IMR-90 (cell line): ENCODE results near the gene STX1B. TPM values are rescaled to one million over a fixed set of nuclear protein-coding genes. Genes with fewer than 3 reads are reported as not detected.

Experiments
- ATAC-seq: fragments of 200-7000 bp; cut with Tn5 transposase; 2 replicates; pipeline ENCODE4 v1.9.1; 2020; ENCODE audit warnings: low read depth, mild to moderate bottlenecking, moderate library complexity
- BruUV-seq: library from RNA; stranded (reverse); fragments of 400-500 nt; replicated peaks from 2 replicates; lab custom pipeline; 2021; lab: Mats Ljungman, UMichigan
- CTCF ChIA-PET: fragments of 300-600 bp; formaldehyde crosslinking; extraction: SDS; loops from one replicate; lab custom pipeline; 2021; ENCODE audit warnings: antibody characterized with exemption; lab: Yijun Ruan, JAX
- POLR2A ChIA-PET: fragments of 300-600 bp; sonication (Branson Sonifier 250); formaldehyde crosslinking; loops from one replicate; lab custom pipeline; 2022; ENCODE audit warnings: antibody characterized with exemption; ENCODE audit not compliant: unreplicated experiment; lab: Charles Lee
- DNase-seq: peaks from one replicate; pipeline ENCODE4 v3.0.0; 2013
- H2AFZ ChIP-seq: replicated peaks from 2 replicates; pipeline ENCODE3; 2013; ENCODE audit warnings: low read length, mild to moderate bottlenecking; ENCODE audit not compliant: poor library complexity
- H2AK5ac ChIP-seq: 2 replicates; pipeline ENCODE4 v1.6.1; 2013; ENCODE audit warnings: low read depth, low read length, inconsistent platforms
- H2AK9ac ChIP-seq: replicated peaks from 2 replicates; pipeline ENCODE3; 2013; ENCODE audit warnings: mild to moderate bottlenecking, low read depth, low read length, moderate library complexity; ENCODE audit not compliant: poor library complexity
- H2BK120ac ChIP-seq: 2 replicates; pipeline ENCODE4 v1.6.1; 2013; ENCODE audit warnings: low read depth, low read length, inconsistent platforms
- H2BK15ac ChIP-seq: 3 replicates; pipeline ENCODE4 v1.6.1; 2013; ENCODE audit warnings: low read depth, low read length, inconsistent platforms
- H2BK20ac ChIP-seq: 2 replicates; pipeline ENCODE4 v1.6.1; 2013; ENCODE audit warnings: low read depth, mild to moderate bottlenecking, inconsistent platforms, low read length, moderate library complexity
- H2BK5ac ChIP-seq: 2 replicates; pipeline ENCODE4 v1.6.1; 2013; ENCODE audit warnings: mild to moderate bottlenecking, low read depth, low read length, inconsistent platforms; ENCODE audit not compliant: poor library complexity, severe bottlenecking
- H3K14ac ChIP-seq: replicated peaks from 2 replicates; pipeline ENCODE4 v1.6.1; 2013; ENCODE audit warnings: low read depth, low read length, inconsistent platforms
- H3K18ac ChIP-seq: 2 replicates; pipeline ENCODE4 v1.6.1; 2013; ENCODE audit warnings: low read depth, low read length, control low read depth
- H3K23ac ChIP-seq: 2 replicates; pipeline ENCODE4 v1.6.1; 2013; ENCODE audit warnings: low read depth, low read length, inconsistent platforms
- H3K27ac ChIP-seq: 2 replicates; pipeline ENCODE4 v1.5.1; 2013; ENCODE audit warnings: mild to moderate bottlenecking, control low read depth, low read length; ENCODE audit not compliant: insufficient read depth
- H3K27me3 ChIP-seq: 2 replicates; pipeline ENCODE4 v1.6.1; 2013; ENCODE audit warnings: low read length; ENCODE audit not compliant: control insufficient read depth, insufficient read depth
- H3K36me3 ChIP-seq: 2 replicates; pipeline ENCODE4 v1.6.1; 2013; ENCODE audit warnings: low read length, mixed read lengths; ENCODE audit not compliant: control insufficient read depth, insufficient read depth
- H3K4ac ChIP-seq: 2 replicates; pipeline ENCODE4 v1.6.1; 2013; ENCODE audit warnings: low read depth, low read length, inconsistent platforms
- H3K4me1 ChIP-seq: 2 replicates; pipeline ENCODE4 v1.6.1; 2013; ENCODE audit warnings: low read length, mixed read lengths; ENCODE audit not compliant: control insufficient read depth, insufficient read depth
- H3K4me2 ChIP-seq: 2 replicates; pipeline ENCODE4 v1.6.1; 2013; ENCODE audit warnings: low read depth, mild to moderate bottlenecking, control low read depth, low read length, moderate library complexity
- H3K4me3 ChIP-seq: 2 replicates; pipeline ENCODE4 v1.5.1; 2013; ENCODE audit warnings: low read depth, mild to moderate bottlenecking, control low read depth, low read length, moderate library complexity; ENCODE audit not compliant: insufficient read depth
- H3K56ac ChIP-seq: 2 replicates; pipeline ENCODE4 v1.6.1; 2013; ENCODE audit warnings: low read length, inconsistent platforms; ENCODE audit not compliant: insufficient read depth; ENCODE audit errors: extremely low read depth
- H3K79me1 ChIP-seq, 2 experiments: 2 replicates each; pipeline ENCODE4 v1.6.1; 2013; ENCODE audit warnings: low read length in 2 of 2, inconsistent platforms in 1 of 2, low read depth in 1 of 2
- H3K9ac ChIP-seq: 2 replicates; pipeline ENCODE4 v1.6.1; 2013; ENCODE audit warnings: low read depth, low read length, control low read depth
- H3K9me1 ChIP-seq: 2 replicates; pipeline ENCODE4 v1.6.1; 2013; ENCODE audit warnings: low read length, inconsistent platforms; ENCODE audit not compliant: insufficient read depth
- H3K9me3 ChIP-seq: 2 replicates; pipeline ENCODE4 v1.6.1; 2013; ENCODE audit warnings: low read length; ENCODE audit not compliant: control insufficient read depth, insufficient read depth
- H4K20me1 ChIP-seq: 2 replicates; pipeline ENCODE4 v1.6.1; 2013; ENCODE audit warnings: low read length, inconsistent platforms; ENCODE audit not compliant: insufficient read depth
- H4K5ac ChIP-seq: 2 replicates; pipeline ENCODE4 v1.6.1; 2013; ENCODE audit warnings: mild to moderate bottlenecking, low read depth, low read length, control low read depth
- H4K8ac ChIP-seq, 2 experiments: 2 replicates each; pipeline ENCODE4 v1.6.1; 2013; ENCODE audit warnings: low read depth in 2 of 2, low read length in 2 of 2, control low read depth in 1 of 2, inconsistent platforms in 1 of 2
- H4K91ac ChIP-seq: 2 replicates; pipeline ENCODE4 v1.6.1; 2013; ENCODE audit warnings: low read depth, low read length, inconsistent platforms; ENCODE audit not compliant: insufficient read depth
- CTCF ChIP-seq: conservative IDR thresholded peaks from 2 replicates; pipeline ENCODE4 v1.5.1; 2012; ENCODE audit warnings: mild to moderate bottlenecking, low read depth, low read length, improper control_type of control experiment
- FOS ChIP-seq: fragments of 150-350 bp; IDR thresholded peaks from 2 replicates; pipeline ENCODE4 v1.6.1; 2016; ENCODE audit warnings: low read depth, low read length
- dilution Hi-C: fragments of 300-500 bp; cut with HindIII; formaldehyde crosslinking; loops from one replicate; pipeline ENCODE4 v1.14.3; 2018; ENCODE audit warnings: low sequenced_read_pairs; ENCODE audit not compliant: unreplicated experiment
- in situ Hi-C: fragments of 300-500 bp; cut with MboI; formaldehyde crosslinking; loops from 3 replicates; pipeline ENCODE4 v1.14.3; 2019; ENCODE audit warnings: low sequenced_read_pairs, inconsistent platforms, mixed read lengths
- intact Hi-C: fragments of 100-400 bp; cut with micrococcal nuclease; formaldehyde crosslinking; loops from 2 replicates; pipeline ENCODE4 v1.10.0; 2022
- polyA plus RNA-seq, 3 experiments: library from polyadenylated mRNA; depleted of rRNA; stranded (reverse); fragments of >200 nt; gene quantifications; 2 replicates each; pipeline ENCODE4 v1.2.3, GENCODE V29; 2012; ENCODE audit warnings: low replicate concordance in 1 of 3
- total RNA-seq: library from RNA; depleted of rRNA; stranded (reverse); fragments of >200 nt; gene quantifications from 2 replicates; pipeline ENCODE4 v1.2.3, GENCODE V29; 2012

The STX1B gene
- total and polyA plus RNA-seq, 2 of the 4 experiments (the other 2 are of a cell fraction), result 3.9 to 14.9 TPM

GRCh38 chr16:30944352-30944751, 66.1 kb downstream of the STX1B start:
- Histone ChIP-seq H2BK15ac (no peak overlapping the region), H4K5ac (no peak overlapping the region), H3K36me3 (peaks cover 35% of the 10 kb centered on the region), H3K4me3 (no peak overlapping the region), H4K91ac (no peak overlapping the region), H3K56ac (no peak overlapping the region), H2BK120ac (no peak overlapping the region), H2BK20ac (no peak overlapping the region), H2AFZ (no peak overlapping the region), H2AK5ac (no peak overlapping the region), H4K20me1 (peaks cover 9% of the 10 kb centered on the region), H3K9me1 (no peaks in the 10 kb centered on the region), H3K27ac (no peak overlapping the region), H3K4me1 (peaks cover 6% of the 10 kb centered on the region), H3K79me1 (peaks cover 21 to 36% of the 10 kb centered on the region in 2 experiments; a peak in 3 of 4 replicates), H3K14ac (no peak overlapping the region), H3K9ac (no peak overlapping the region), H3K23ac (no peak overlapping the region), H3K18ac (no peak overlapping the region), H3K27me3 (no peaks in the 10 kb centered on the region), H2BK5ac (no peak overlapping the region), H2AK9ac (no peak overlapping the region), H3K4ac (no peak overlapping the region), H3K9me3 (no peaks in the 10 kb centered on the region), H3K4me2 (no peak overlapping the region), H4K8ac (no peak overlapping the region)
- intact Hi-C loops, result no loop called here
- POLR2A ChIA-PET, result interaction anchor here (0.6 kb wide), 1 partner anchor 46 kb away, joined by 4 read pairs; no protein-coding TSS in a partner anchor
- ATAC-seq, result no peak
- in situ Hi-C loops, result no loop called here
- BruUV-seq, result no TSS peak
- TF ChIP-seq CTCF (no peak), FOS (no peak)
- dilution Hi-C loops, result no loop called here
- CTCF ChIA-PET, result interaction anchor here (0.8 kb wide), 1 partner anchor 198 kb away, joined by 3 read pairs; no protein-coding TSS in a partner anchor
- no peak for DNase-seq
